ENCODE results near the gene MORN1.

Gene MORN1

GRCh38 chr1:2389644-2390043, 1.7 kb downstream of the MORN1 start:
- Histone ChIP-seq H2AFZ (ENCODE audit: low read length) (no peak overlapping the region), H3K4me2 (ENCODE audit: low read depth, low read length, poor library complexity, severe bottlenecking) (peak overlapping the region; percentile 86), H3K9me2 (replicated peaks; ENCODE audit: low read depth, low read length) (no peaks in the 10 kb centered on the region), H4K20me1 (ENCODE audit: insufficient read depth, low read length, poor library complexity, severe bottlenecking) (peaks cover 24% of the 10 kb centered on the region), H3K9me3 (ENCODE audit: insufficient read depth, low read depth, low read length) (no peaks in the 10 kb centered on the region), H3F3A (ENCODE audit: low read depth) (no peaks in the 10 kb centered on the region), H3K36me3 (ENCODE audit: insufficient read depth, low read length) (no peaks in the 10 kb centered on the region), H3K9ac (ENCODE audit: low read depth, low read length, poor library complexity, severe bottlenecking) (peak overlapping the region; percentile 73), H3K4me3 (ENCODE audit: low read length, poor library complexity, severe bottlenecking) (peak overlapping the region; percentile 88), H3K79me2 (ENCODE audit: insufficient read depth, low read length) (peaks cover 41% of the 10 kb centered on the region), H3K27me3 (ENCODE audit: insufficient read depth, low read length, poor library complexity, severe bottlenecking) (no peaks in the 10 kb centered on the region), H3K4me1 (ENCODE audit: insufficient read depth, low read length, poor library complexity, severe bottlenecking) (peaks cover 25% of the 10 kb centered on the region)
- TF ChIP-seq EZH2phosphoT487 (IDR thresholded peaks at IDR 0.05; ENCODE audit: borderline replicate concordance) (no peak), CTCF (conservative IDR thresholded peaks at IDR 0.05; ENCODE audit: low read length) (no peak)

GRCh38 chr1:2388004-2388913, 3.1 kb downstream of the MORN1 start:
- TF ChIP-seq EZH2phosphoT487 (IDR thresholded peaks at IDR 0.05; ENCODE audit: borderline replicate concordance): no peak
- TF ChIP-seq CTCF (conservative IDR thresholded peaks at IDR 0.05; ENCODE audit: low read length): no peak
- peaks cover 16% of the 10 kb centered on the region for H3K4me1 ChIP-seq (ENCODE audit: insufficient read depth, low read length, poor library complexity, severe bottlenecking)
- no peak overlapping the region for H3K4me2 ChIP-seq (ENCODE audit: low read depth, low read length, poor library complexity, severe bottlenecking)
- no peaks in the 10 kb centered on the region for H3F3A ChIP-seq (ENCODE audit: low read depth)
- H4K20me1 ChIP-seq (ENCODE audit: insufficient read depth, low read length, poor library complexity, severe bottlenecking): peaks cover 13% of the 10 kb centered on the region
- no peaks in the 10 kb centered on the region for H3K27me3 ChIP-seq (ENCODE audit: insufficient read depth, low read length, poor library complexity, severe bottlenecking)
- peaks cover 27% of the 10 kb centered on the region for H3K79me2 ChIP-seq (ENCODE audit: insufficient read depth, low read length)
- no peaks in the 10 kb centered on the region for H3K36me3 ChIP-seq (ENCODE audit: insufficient read depth, low read length)
- no peaks in the 10 kb centered on the region for H3K9me2 ChIP-seq (replicated peaks; ENCODE audit: low read depth, low read length)
- no peaks in the 10 kb centered on the region for H3K9me3 ChIP-seq (ENCODE audit: insufficient read depth, low read depth, low read length)
- no peak overlapping the region for H3K4me3 ChIP-seq (ENCODE audit: low read length, poor library complexity, severe bottlenecking)
- H3K9ac ChIP-seq (ENCODE audit: low read depth, low read length, poor library complexity, severe bottlenecking): no peak overlapping the region
- H2AFZ ChIP-seq (ENCODE audit: low read length): no peak overlapping the region

DNA sequence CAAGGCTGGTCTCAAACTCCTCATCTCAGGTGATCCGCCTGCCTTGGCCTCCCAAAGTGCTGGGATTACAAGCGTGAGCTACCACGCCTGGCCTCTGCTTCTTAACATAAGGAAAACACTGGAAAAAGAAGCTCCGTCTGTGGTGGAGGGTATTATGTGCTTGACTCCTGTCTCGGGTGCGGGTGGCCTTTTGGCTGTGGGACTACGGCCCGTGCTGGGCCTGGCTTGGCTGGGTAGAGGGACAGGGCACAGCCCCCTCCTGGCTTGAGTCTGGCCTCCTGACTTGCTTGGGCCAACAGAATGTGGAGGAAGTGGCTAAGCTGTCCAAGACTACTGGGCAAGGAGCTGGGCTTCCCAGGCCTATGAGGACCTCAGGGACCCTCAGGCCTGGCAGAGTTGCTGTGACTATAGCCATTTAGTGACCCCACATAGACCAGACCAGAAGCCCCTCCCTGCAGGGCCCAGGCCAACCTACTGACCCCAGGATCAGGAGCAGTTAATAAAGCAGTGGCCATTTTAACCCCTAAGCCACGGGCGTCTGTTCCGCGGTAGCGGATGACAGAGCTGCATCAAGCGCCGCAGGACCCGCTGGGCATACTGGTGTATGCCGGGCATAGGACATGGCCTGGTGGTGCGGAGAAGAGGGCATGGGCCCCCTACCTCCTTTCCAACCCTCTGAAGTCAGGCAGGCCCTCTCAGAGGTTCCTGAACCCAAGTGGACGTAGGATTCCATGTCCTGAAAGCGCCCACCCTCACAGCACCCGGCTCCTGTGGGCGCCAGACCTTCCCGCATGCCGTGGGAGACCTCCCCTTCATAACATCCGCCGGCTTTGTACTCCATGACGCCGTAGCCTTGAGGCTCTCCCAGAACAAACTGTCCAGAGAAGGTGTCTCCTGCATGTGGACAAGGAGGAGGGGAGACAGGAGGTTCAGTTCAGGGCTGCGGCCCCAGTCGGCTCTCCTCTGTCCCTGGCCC, 4.4 kb downstream of the MORN1 start:
- H3K9me3 ChIP-seq (ENCODE audit: insufficient read depth, low read depth, low read length): no peaks in the 10 kb centered on the region
- H2AFZ ChIP-seq (ENCODE audit: low read length): no peak overlapping the region
- TF ChIP-seq EZH2phosphoT487 (IDR thresholded peaks at IDR 0.05; ENCODE audit: borderline replicate concordance) (no peak), CTCF (conservative IDR thresholded peaks at IDR 0.05; ENCODE audit: low read length) (no peak)
- H4K20me1 ChIP-seq (ENCODE audit: insufficient read depth, low read length, poor library complexity, severe bottlenecking): no peaks in the 10 kb centered on the region
- H3K4me1 ChIP-seq (ENCODE audit: insufficient read depth, low read length, poor library complexity, severe bottlenecking): peaks cover 8% of the 10 kb centered on the region
- no peak overlapping the region for H3K4me3 ChIP-seq (ENCODE audit: low read length, poor library complexity, severe bottlenecking)
- H3K9me2 ChIP-seq (replicated peaks; ENCODE audit: low read depth, low read length): no peaks in the 10 kb centered on the region
- no peak overlapping the region for H3K4me2 ChIP-seq (ENCODE audit: low read depth, low read length, poor library complexity, severe bottlenecking)
- no peaks in the 10 kb centered on the region for H3K36me3 ChIP-seq (ENCODE audit: insufficient read depth, low read length)
- no peaks in the 10 kb centered on the region for H3K27me3 ChIP-seq (ENCODE audit: insufficient read depth, low read length, poor library complexity, severe bottlenecking)
- H3K9ac ChIP-seq (ENCODE audit: low read depth, low read length, poor library complexity, severe bottlenecking): no peak overlapping the region
- H3F3A ChIP-seq (ENCODE audit: low read depth): no peaks in the 10 kb centered on the region
- peaks cover 14% of the 10 kb centered on the region for H3K79me2 ChIP-seq (ENCODE audit: insufficient read depth, low read length)
